CD1c-positive myeloid dendritic cell (primary cell): ENCODE data around the gene SLC5A3.
A peak's percentile ranks its signal among the peaks of the same experiment; 100 is the strongest.

Experiments
- DNase-seq: peaks from one replicate; pipeline ENCODE4 v3.0.0-alpha.2; 2016; ENCODE audit errors: extremely low spot score

SLC5A3 gene

GRCh38 chr21:34071683-34072082 lies 1.7 kb upstream of the SLC5A3 start:
- no peak for DNase-seq

GRCh38 chr21:34072145-34073031 lies 990 bp upstream of the SLC5A3 start:
- DNase-seq = no peak

- peak; percentile 41 for DNase-seq
These were observed 438 bp downstream of the SLC5A3 start for GRCh38 chr21:34073749-34074282.

- DNase-seq = no peak
These were observed 1.1 kb downstream of the SLC5A3 start for GRCh38 chr21:34074283-34075090.

GRCh38 chr21:34075091-34075425 lies 1.7 kb downstream of the SLC5A3 start:
- no peak for DNase-seq

- no peak for DNase-seq
These were observed 2.6 kb downstream of the SLC5A3 start for GRCh38 chr21:34075760-34076660.

- no peak for DNase-seq
These were observed 3.5 kb downstream of the SLC5A3 start for GRCh38 chr21:34076835-34077234.

- no peak for DNase-seq
These were observed 4.5 kb downstream of the SLC5A3 start for GRCh38 chr21:34077888-34078287.

- no peak for DNase-seq
These were observed 5.5 kb downstream of the SLC5A3 start for GRCh38 chr21:34078915-34079314.

GRCh38 chr21:34080710-34081109 lies 7.3 kb downstream of the SLC5A3 start:
- no peak for DNase-seq

- DNase-seq = no peak
These were observed 9.4 kb downstream of the SLC5A3 start for GRCh38 chr21:34082769-34083168.

- DNase-seq = no peak
These were observed 10.0 kb downstream of the SLC5A3 start for GRCh38 chr21:34083357-34083756.

GRCh38 chr21:34085129-34085528 lies 11.8 kb downstream of the SLC5A3 start:
- DNase-seq = no peak

- DNase-seq = no peak
These were observed 13.5 kb downstream of the SLC5A3 start for GRCh38 chr21:34086887-34087306.

- DNase-seq = no peak
These were observed 15.4 kb downstream of the SLC5A3 start for GRCh38 chr21:34088752-34089151.

- no peak for DNase-seq
These were observed 17.7 kb downstream of the SLC5A3 start for GRCh38 chr21:34091032-34091431.

GRCh38 chr21:34091607-34092006 lies 18.2 kb downstream of the SLC5A3 start:
- no peak for DNase-seq

GRCh38 chr21:34092262-34092921 lies 19.0 kb downstream of the SLC5A3 start:
- no peak for DNase-seq

GRCh38 chr21:34093083-34093482 lies 19.7 kb downstream of the SLC5A3 start:
- no peak for DNase-seq

GRCh38 chr21:34094949-34095348 lies 21.6 kb downstream of the SLC5A3 start:
- DNase-seq = no peak

GRCh38 chr21:34097442-34097841 lies 24.1 kb downstream of the SLC5A3 start:
- DNase-seq = no peak
